ENCODE data around the gene SLC44A3.

The SLC44A3 gene

DNA sequence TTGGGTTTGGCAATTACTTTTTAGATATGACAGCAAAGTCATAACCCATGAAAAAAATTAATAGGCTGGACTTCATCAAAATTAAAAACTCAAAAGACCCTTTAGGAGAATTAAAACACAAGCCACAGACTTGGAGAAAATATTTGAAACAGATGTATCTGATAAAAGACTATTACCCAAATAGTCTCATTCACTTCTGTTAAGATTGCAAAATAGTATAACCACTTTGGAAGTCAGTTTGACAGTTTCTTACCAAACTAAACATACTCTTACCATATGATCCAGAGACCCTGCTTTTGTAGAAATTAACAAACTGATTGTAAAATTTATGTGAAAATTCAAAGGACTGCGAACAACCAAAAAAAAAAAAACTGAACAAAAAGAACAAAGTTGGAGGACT lies 32.5 kb upstream of the SLC44A3 start:
- Histone ChIP-seq H3K4me1 (ENCODE audit: control insufficient read depth, insufficient read depth, low read length) (peaks cover 3% of the 10 kb centered on the region; the same call in 1 of the 2 replicates), H3K36me3 (ENCODE audit: control insufficient read depth in 2 of 2, insufficient read depth in 1 of 2, low read length in 2 of 2) (no peaks in the 10 kb centered on the region), H3K4me3 (ENCODE audit: low read depth, low read length) (no peak overlapping the region), H3K27ac (ENCODE audit: extremely low read depth, low read depth, low read length) (no peak overlapping the region), H3K9me3 (ENCODE audit: control insufficient read depth, insufficient read depth, low read depth, low read length) (no peaks in the 10 kb centered on the region)
- TF ChIP-seq ZNF76 (tag by site-specific recombination; IDR thresholded peaks at IDR 0.05; ENCODE audit: borderline replicate concordance, low read depth) (no peak), ZSCAN16 (tag by site-specific recombination; IDR thresholded peaks at IDR 0.05) (no peak), ZSCAN5A (tag by site-specific recombination; IDR thresholded peaks at IDR 0.05) (no peak), ZNF510 (tag by site-specific recombination; IDR thresholded peaks at IDR 0.05; ENCODE audit: insufficient replicate concordance) (no peak), ZNF521 (tag by site-specific recombination; IDR thresholded peaks at IDR 0.05) (no peak), ZNF2 (tag by site-specific recombination; IDR thresholded peaks at IDR 0.05) (no peak)
- TF ChIP-seq, protein P1, sequence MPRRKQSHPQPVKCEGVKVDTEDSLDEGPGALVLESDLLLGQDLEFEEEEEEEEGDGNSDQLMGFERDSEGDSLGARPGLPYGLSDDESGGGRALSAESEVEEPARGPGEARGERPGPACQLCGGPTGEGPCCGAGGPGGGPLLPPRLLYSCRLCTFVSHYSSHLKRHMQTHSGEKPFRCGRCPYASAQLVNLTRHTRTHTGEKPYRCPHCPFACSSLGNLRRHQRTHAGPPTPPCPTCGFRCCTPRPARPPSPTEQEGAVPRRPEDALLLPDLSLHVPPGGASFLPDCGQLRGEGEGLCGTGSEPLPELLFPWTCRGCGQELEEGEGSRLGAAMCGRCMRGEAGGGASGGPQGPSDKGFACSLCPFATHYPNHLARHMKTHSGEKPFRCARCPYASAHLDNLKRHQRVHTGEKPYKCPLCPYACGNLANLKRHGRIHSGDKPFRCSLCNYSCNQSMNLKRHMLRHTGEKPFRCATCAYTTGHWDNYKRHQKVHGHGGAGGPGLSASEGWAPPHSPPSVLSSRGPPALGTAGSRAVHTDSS (tag by site-specific recombination; IDR thresholded peaks at IDR 0.05) = no peak
- ChIA-PET POLR2A (no interaction called here), CTCF (no interaction called here)

DNA sequence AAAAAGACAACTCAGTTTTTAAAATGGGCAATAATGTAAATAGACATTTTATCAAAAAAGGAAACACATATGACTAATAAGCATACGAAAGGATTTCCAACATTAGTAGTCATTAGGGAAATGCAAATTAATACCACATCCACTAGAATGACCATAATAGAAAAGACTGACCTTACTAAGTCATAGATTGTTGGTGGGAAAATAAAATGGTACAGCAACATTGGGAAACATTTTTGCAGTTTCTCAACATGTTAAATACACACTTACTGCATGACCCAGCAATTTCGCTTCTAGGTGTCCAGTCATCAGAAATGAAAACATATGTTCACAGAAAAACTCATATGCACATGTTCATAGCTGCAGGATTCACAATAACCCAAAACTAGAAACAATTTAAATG lies 29.9 kb upstream of the SLC44A3 start:
- CTCF ChIA-PET = no interaction called here
- POLR2A ChIA-PET = no interaction called here
- no peaks in the 10 kb centered on the region for H3K4me1 ChIP-seq (ENCODE audit: control insufficient read depth, insufficient read depth, low read length)
- H3K9me3 ChIP-seq (ENCODE audit: control insufficient read depth, insufficient read depth, low read depth, low read length) = no peaks in the 10 kb centered on the region
- no peak overlapping the region for H3K27ac ChIP-seq (ENCODE audit: extremely low read depth, low read depth, low read length)
- no peak overlapping the region for H3K4me3 ChIP-seq (ENCODE audit: low read depth, low read length)
- TF ChIP-seq ZNF658 (tag by site-specific recombination; IDR thresholded peaks at IDR 0.05) (no peak), ZBTB20 (tag by site-specific recombination; IDR thresholded peaks at IDR 0.05) (no peak), ZNF777 (tag by site-specific recombination; IDR thresholded peaks at IDR 0.05; ENCODE audit: borderline replicate concordance) (no peak)
- TF ChIP-seq, protein P2, sequence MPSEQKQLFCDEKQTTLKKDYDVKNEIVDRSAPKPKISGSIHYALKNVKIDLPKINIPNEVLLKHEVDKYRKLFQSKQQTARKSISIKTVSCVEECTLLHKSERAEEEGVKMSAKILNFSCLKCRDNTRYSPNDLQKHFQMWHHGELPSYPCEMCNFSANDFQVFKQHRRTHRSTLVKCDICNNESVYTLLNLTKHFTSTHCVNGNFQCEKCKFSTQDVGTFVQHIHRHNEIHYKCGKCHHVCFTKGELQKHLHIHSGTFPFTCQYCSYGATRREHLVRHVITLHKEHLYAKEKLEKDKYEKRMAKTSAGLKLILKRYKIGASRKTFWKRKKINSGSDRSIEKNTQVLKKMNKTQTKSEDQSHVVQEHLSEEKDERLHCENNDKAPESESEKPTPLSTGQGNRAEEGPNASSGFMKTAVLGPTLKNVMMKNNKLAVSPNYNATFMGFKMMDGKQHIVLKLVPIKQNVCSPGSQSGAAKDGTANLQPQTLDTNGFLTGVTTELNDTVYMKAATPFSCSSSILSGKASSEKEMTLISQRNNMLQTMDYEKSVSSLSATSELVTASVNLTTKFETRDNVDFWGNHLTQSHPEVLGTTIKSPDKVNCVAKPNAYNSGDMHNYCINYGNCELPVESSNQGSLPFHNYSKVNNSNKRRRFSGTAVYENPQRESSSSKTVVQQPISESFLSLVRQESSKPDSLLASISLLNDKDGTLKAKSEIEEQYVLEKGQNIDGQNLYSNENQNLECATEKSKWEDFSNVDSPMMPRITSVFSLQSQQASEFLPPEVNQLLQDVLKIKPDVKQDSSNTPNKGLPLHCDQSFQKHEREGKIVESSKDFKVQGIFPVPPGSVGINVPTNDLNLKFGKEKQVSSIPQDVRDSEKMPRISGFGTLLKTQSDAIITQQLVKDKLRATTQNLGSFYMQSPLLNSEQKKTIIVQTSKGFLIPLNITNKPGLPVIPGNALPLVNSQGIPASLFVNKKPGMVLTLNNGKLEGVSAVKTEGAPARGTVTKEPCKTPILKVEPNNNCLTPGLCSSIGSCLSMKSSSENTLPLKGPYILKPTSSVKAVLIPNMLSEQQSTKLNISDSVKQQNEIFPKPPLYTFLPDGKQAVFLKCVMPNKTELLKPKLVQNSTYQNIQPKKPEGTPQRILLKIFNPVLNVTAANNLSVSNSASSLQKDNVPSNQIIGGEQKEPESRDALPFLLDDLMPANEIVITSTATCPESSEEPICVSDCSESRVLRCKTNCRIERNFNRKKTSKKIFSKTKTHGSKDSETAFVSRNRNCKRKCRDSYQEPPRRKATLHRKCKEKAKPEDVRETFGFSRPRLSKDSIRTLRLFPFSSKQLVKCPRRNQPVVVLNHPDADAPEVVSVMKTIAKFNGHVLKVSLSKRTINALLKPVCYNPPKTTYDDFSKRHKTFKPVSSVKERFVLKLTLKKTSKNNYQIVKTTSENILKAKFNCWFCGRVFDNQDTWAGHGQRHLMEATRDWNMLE (tag by site-specific recombination; conservative IDR thresholded peaks at IDR 0.05; ENCODE audit: low read depth) = no peak
- no peaks in the 10 kb centered on the region for H3K36me3 ChIP-seq (ENCODE audit: control insufficient read depth in 2 of 2, insufficient read depth in 1 of 2, low read length in 2 of 2)

DNA sequence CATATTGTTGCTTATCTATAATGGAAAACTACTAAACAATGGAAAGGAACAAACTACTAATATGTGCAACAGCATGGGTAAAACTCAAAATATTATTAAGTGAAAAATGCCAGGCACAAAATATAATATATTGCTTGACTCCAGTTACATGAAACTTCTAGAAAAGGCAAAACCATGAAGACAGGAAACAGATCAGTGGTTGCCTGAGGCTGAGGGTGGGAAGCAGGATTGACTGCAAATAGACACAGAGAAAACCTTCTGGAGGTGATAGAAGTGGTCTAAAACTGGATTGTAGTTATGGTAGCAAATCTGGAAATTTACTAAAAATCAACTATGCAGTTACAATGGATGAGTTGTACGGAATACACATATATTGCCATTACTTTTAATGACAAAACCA lies 29.5 kb upstream of the SLC44A3 start:
- Histone ChIP-seq H3K36me3 (ENCODE audit: control insufficient read depth in 2 of 2, insufficient read depth in 1 of 2, low read length in 2 of 2) (no peaks in the 10 kb centered on the region), H3K4me1 (ENCODE audit: control insufficient read depth, insufficient read depth, low read length) (no peaks in the 10 kb centered on the region), H3K9me3 (ENCODE audit: control insufficient read depth, insufficient read depth, low read depth, low read length) (no peaks in the 10 kb centered on the region), H3K4me3 (ENCODE audit: low read depth, low read length) (no peak overlapping the region), H3K27ac (ENCODE audit: extremely low read depth, low read depth, low read length) (no peak overlapping the region)
- CTCF ChIA-PET = interaction anchor here (0.9 kb wide), 2 partner anchors 12 to 15 kb away, joined by 3 to 5 read pairs; no protein-coding TSS in a partner anchor
- POLR2A ChIA-PET = no interaction called here
- TF ChIP-seq ZNF629 (tag by site-specific recombination; IDR thresholded peaks at IDR 0.05) (no peak), SP2 (tag by site-specific recombination; IDR thresholded peaks at IDR 0.05) (no peak), ZNF660 (tag by site-specific recombination; IDR thresholded peaks at IDR 0.05) (no peak), ZBTB26 (tag by site-specific recombination; optimal IDR thresholded peaks at IDR 0.05) (no peak), ZSCAN23 (tag by site-specific recombination; IDR thresholded peaks at IDR 0.05) (no peak), ZNF596 (tag by site-specific recombination; IDR thresholded peaks at IDR 0.05) (no peak), GLIS1 (tag by site-specific recombination; IDR thresholded peaks at IDR 0.05) (no peak), OVOL3 (tag by site-specific recombination; IDR thresholded peaks at IDR 0.05) (no peak), ZNF707 (tag by site-specific recombination; IDR thresholded peaks at IDR 0.05) (no peak)
- TF ChIP-seq, protein P3, sequence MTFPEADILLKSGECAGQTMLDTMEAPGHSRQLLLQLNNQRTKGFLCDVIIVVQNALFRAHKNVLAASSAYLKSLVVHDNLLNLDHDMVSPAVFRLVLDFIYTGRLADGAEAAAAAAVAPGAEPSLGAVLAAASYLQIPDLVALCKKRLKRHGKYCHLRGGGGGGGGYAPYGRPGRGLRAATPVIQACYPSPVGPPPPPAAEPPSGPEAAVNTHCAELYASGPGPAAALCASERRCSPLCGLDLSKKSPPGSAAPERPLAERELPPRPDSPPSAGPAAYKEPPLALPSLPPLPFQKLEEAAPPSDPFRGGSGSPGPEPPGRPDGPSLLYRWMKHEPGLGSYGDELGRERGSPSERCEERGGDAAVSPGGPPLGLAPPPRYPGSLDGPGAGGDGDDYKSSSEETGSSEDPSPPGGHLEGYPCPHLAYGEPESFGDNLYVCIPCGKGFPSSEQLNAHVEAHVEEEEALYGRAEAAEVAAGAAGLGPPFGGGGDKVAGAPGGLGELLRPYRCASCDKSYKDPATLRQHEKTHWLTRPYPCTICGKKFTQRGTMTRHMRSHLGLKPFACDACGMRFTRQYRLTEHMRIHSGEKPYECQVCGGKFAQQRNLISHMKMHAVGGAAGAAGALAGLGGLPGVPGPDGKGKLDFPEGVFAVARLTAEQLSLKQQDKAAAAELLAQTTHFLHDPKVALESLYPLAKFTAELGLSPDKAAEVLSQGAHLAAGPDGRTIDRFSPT (tag by site-specific recombination; IDR thresholded peaks at IDR 0.05) = no peak
